ENCODE results near the gene IKZF2. TPM values are rescaled to one million over a fixed set of nuclear protein-coding genes. Genes with fewer than 3 reads are reported as not detected.

The IKZF2 gene
- total and polyA plus RNA-seq, 2 of the 4 experiments (the other 2 are of a cell fraction): 2.1 to 25.5 TPM

- ChIA-PET CTCF (interaction anchor here (0.6 to 1.5 kb wide), 7 partner anchors 34 to 463 kb away, joined by 3 to 11 read pairs (median 4); no protein-coding TSS in a partner anchor), POLR2A (ENCODE audit: unreplicated experiment) (interaction anchor here (0.8 kb wide), 1 partner anchor 310 kb away, joined by 3 read pairs; no protein-coding TSS in a partner anchor)
- peaks cover 6 to 8% of the 10 kb centered on the region in 2 experiments; a peak in 3 of 4 replicates for H3K79me1 ChIP-seq (ENCODE audit: low read depth in 1 of 2, low read length in 2 of 2)
- no peak overlapping the region for H2AK5ac ChIP-seq (ENCODE audit: low read depth, low read length)
- H4K8ac ChIP-seq (ENCODE audit: low read depth in 2 of 2, low read length in 2 of 2): peak overlapping the region; percentile 20 to 86; a peak in 2 of 4 replicates
- no peaks in the 10 kb centered on the region for H3K9me1 ChIP-seq (ENCODE audit: insufficient read depth, low read length)
- no peak for DNase-seq
- peak overlapping the region; percentile 79; the same call in 1 of the 2 replicates for H3K9ac ChIP-seq (ENCODE audit: low read depth, low read length)
- no peak overlapping the region for H4K5ac ChIP-seq (ENCODE audit: low read depth, low read length)
- H3K9me3 ChIP-seq (ENCODE audit: control insufficient read depth, insufficient read depth, low read length): no peaks in the 10 kb centered on the region
- peak overlapping the region; percentile 99 for H3K4me2 ChIP-seq (ENCODE audit: low read depth, low read length)
- H3K27ac ChIP-seq (ENCODE audit: insufficient read depth, low read length): peak overlapping the region; percentile 34; the same call in 1 of the 2 replicates
- H3K4me3 ChIP-seq (ENCODE audit: insufficient read depth, low read depth, low read length): peak overlapping the region; percentile 73
- no peak overlapping the region for H2AK9ac ChIP-seq (replicated peaks; ENCODE audit: low read depth, low read length, poor library complexity)
- no peak overlapping the region for H2BK20ac ChIP-seq (ENCODE audit: low read depth, low read length)
- H3K56ac ChIP-seq (ENCODE audit: extremely low read depth, insufficient read depth, low read length): peak overlapping the region; percentile 82; the same call in 1 of the 2 replicates
- BruUV-seq (replicated peaks): no TSS peak
- H4K91ac ChIP-seq (ENCODE audit: insufficient read depth, low read depth, low read length): no peak overlapping the region; the same call in 1 of the 2 replicates
- H3K14ac ChIP-seq (replicated peaks; ENCODE audit: low read depth, low read length): peak overlapping the region; percentile 23; the same call in 1 of the 2 replicates
- no peak overlapping the region for H2BK15ac ChIP-seq (ENCODE audit: low read depth, low read length)
- H3K18ac ChIP-seq (ENCODE audit: low read depth, low read length): peak overlapping the region; percentile 82; the same call in 1 of the 2 replicates
- no CpG with 5 or more reads among the region's 6 CpGs for WGBS, 2 experiments (ENCODE audit: extremely low coverage in 2 of 2, insufficient read length in 1 of 2)
- H4K20me1 ChIP-seq (ENCODE audit: insufficient read depth, low read length): no peaks in the 10 kb centered on the region
- H3K4me1 ChIP-seq (ENCODE audit: control insufficient read depth, insufficient read depth, low read length): no peaks in the 10 kb centered on the region
- intact Hi-C loops (cut with micrococcal nuclease): loop anchor here (1.0 to 5.0 kb wide), 8 partner anchors 86 to 558 kb away; no protein-coding TSS in a partner anchor
- H2BK5ac ChIP-seq (ENCODE audit: low read depth, low read length, poor library complexity, severe bottlenecking): peak overlapping the region; percentile 85
- no peak overlapping the region for H2AFZ ChIP-seq (replicated peaks; ENCODE audit: low read length, poor library complexity)
- no peak for ATAC-seq (ENCODE audit: low read depth)
- dilution Hi-C loops (cut with HindIII; ENCODE audit: low sequenced_read_pairs, unreplicated experiment): no loop called here
- TF ChIP-seq MAFK (IDR thresholded peaks at IDR 0.05; ENCODE audit: low read depth, low read length) (no peak), RCOR1 (IDR thresholded peaks at IDR 0.05; ENCODE audit: insufficient replicate concordance, low read length) (no peak), RFX5 (IDR thresholded peaks at IDR 0.05; ENCODE audit: low read depth, low read length) (no peak), POLR2A (IDR thresholded peaks at IDR 0.05; ENCODE audit: low read depth, low read length) (no peak), FOS (IDR thresholded peaks at IDR 0.05; ENCODE audit: low read depth, low read length) (no peak), NFE2L2 (IDR thresholded peaks at IDR 0.05; ENCODE audit: low read depth, low read length) (no peak), SMC3 (IDR thresholded peaks at IDR 0.05; ENCODE audit: low read depth, low read length) (no peak), CTCF (conservative IDR thresholded peaks at IDR 0.05; ENCODE audit: low read depth, low read length) (no peak), CEBPB (IDR thresholded peaks at IDR 0.05; ENCODE audit: low read depth, low read length) (no peak), MAZ (IDR thresholded peaks at IDR 0.05; ENCODE audit: borderline replicate concordance, low read depth, low read length) (no peak), CHD1 (IDR thresholded peaks at IDR 0.05; ENCODE audit: low read depth, low read length) (no peak)
- peak overlapping the region; percentile 54; the same call in 1 of the 2 replicates for H2BK120ac ChIP-seq (ENCODE audit: low read depth, low read length)
- peak overlapping the region; percentile 94; the same call in 1 of the 2 replicates for H3K23ac ChIP-seq (ENCODE audit: low read depth, low read length)
- in situ Hi-C loops (cut with MboI; ENCODE audit: low sequenced_read_pairs): loop anchor here (10.0 kb wide), 2 partner anchors 378 to 468 kb away; no protein-coding TSS in a partner anchor
- no peaks in the 10 kb centered on the region for H3K36me3 ChIP-seq (ENCODE audit: control insufficient read depth, insufficient read depth, low read length)
- H3K27me3 ChIP-seq (ENCODE audit: control insufficient read depth, insufficient read depth, low read length): no peaks in the 10 kb centered on the region
- H3K4ac ChIP-seq (ENCODE audit: low read depth, low read length): 0 out of 2 replicates have a peak overlapping the region, but pooled peaks have one; percentile 60
Observed at GRCh38 chr2:213152888-213153287, 1.5 kb upstream of the IKZF2 start.

All from IMR-90 (cell line).